Stimulated activated effector memory CD8-positive, alpha-beta T cell treated with anti-CD3 and anti-CD28 coated beads, Interleukin-12 subunit alpha, Interleukin-12 subunit beta, amount 100 ng/mL, for 72 hours (primary cell): Measurements from ENCODE around the gene DCST1.

Experiments
- ATAC-seq: fragments of 150-1000 bp; cut with Tn5 transposase; 2 replicates; pipeline ENCODE4 v1.10.0; 2021
- DNase-seq, 2 donors: peaks; one replicate each; pipeline ENCODE4 v3.0.0; 2021 to 2022; ENCODE audit warnings: low spot score in 2 of 2
- H3K27ac Mint-ChIP-seq: one replicate; pipeline ENCODE4 v1.8.0; 2022; ENCODE audit warnings: mild to moderate bottlenecking, mixed read lengths
- H3K36me3 Mint-ChIP-seq: one replicate; pipeline ENCODE4 v1.8.0; 2022; ENCODE audit warnings: mild to moderate bottlenecking, mixed read lengths
- H3K4me1 Mint-ChIP-seq: one replicate; pipeline ENCODE4 v1.8.0; 2022; ENCODE audit warnings: mixed read lengths
- H3K4me3 Mint-ChIP-seq: one replicate; pipeline ENCODE4 v1.8.0; 2022; ENCODE audit warnings: mild to moderate bottlenecking, mixed read lengths
- H3K9me3 Mint-ChIP-seq: one replicate; pipeline ENCODE4 v1.8.0; 2022; ENCODE audit warnings: mixed read lengths

DCST1 gene

DNA sequence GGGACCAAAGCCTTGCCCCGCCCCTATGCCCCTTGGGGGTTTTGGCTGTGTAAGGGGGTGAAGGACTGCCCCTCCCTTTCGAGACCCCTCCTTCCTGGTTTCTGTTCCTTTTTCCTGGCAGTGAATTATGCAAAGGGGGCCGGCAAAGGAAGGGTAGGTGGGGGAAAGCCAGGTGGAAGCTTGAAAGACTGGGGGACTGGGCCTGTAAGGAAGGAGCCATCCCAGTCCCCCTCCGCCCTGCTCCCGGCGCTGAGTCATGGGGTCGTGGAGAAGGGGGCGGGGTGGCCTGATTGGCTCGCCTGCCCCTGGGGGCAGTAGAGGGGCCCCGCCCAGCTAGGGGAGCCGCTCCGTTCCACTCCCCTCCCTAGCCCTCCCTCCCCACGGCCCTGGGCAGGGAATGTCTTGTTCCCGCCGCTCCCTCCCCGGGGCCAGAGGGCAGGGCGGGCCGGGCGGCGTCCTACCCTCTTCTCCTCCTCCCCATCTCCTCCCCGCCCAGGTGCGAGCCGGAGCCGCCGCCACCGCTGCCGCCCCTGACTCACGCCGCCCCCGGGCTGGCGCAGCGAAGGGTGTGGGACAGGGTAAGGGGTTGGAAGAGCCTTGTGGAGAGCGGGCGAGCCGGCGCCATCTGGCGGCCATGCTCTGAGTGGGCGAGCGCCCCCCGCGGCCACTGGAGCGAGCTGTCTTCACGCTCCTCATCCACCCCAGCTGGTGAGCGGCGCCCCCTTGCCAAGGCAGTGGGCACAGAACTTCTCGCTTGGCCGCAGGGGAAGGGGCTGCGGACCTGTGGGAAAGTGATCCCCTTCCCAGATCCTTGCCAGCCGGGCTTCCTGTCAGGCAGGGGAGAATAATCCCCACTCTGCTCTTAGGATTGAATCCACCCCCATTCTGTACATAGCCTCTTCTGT is 16.3 kb upstream of the DCST1 start:
- Mint-ChIP-seq H3K4me1 (peaks cover 54% of the 10 kb centered on the region), H3K9me3 (no peaks in the 10 kb centered on the region), H3K36me3 (peaks cover 64% of the 10 kb centered on the region), H3K27ac (peak overlapping the region; percentile 78), H3K4me3 (peak overlapping the region; percentile 52)
- DNase-seq = peak; percentile 81 to 93
- peak; percentile 95 for ATAC-seq

DNA sequence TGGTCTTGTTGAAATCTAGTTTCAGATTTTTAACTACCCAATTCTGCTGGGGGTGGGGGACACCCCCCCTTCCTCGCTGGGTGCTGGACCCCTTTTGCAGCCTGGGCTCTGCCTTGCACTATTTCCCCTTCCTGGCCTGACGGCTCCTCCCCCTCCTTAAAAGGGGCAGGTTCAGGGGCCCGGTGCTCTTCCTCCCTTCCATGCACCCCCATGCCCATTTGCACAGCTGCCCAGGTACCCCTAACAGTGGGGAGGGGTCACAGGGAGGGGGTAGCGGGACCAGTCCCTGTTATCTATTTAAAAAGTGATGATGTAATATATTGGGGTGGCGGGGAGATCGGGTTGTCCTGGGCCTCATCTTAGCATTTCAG is 15.7 kb upstream of the DCST1 start:
- peak; percentile 1 for ATAC-seq
- no peaks in the 10 kb centered on the region for H3K9me3 Mint-ChIP-seq
- no peak for DNase-seq
- peak overlapping the region; percentile 78 for H3K27ac Mint-ChIP-seq
- H3K36me3 Mint-ChIP-seq = peaks cover 67% of the 10 kb centered on the region
- peak overlapping the region; percentile 52 for H3K4me3 Mint-ChIP-seq
- peaks cover 51% of the 10 kb centered on the region for H3K4me1 Mint-ChIP-seq

DNA sequence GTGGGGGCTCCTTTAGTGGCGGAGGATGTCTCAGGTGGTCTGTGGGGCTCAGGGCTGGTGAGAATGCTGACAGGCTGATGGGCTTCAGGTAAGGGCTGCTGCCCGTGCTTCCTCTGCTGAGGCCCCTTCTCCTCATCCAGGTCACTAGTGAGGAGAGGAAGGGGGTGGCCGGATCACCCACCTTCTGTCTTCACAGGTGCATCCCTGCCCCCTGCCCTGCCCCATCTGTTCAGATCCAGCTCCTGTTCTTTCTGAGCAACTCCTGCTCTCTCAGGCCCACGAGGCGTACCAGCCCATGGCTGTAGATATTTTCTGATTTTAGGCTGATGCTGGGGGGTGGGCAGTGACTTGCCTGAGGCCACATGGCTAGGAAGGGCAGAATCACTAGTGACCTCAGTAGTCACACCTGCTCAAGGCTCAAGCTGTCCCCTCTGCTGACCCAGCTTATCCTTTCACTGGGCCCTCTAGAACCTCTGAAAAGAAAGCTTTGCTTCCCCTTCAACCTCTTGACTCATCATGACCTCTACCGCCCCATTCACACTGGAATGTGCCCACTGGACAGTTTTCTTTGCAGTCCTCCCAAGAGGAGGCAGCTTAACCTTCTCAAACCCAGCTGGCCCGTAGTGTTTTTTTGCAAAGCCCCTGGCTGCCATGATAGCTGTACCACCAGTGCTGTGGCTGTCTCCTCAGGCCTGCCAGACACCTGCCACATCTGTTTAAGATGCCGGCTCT is 14.8 kb upstream of the DCST1 start:
- Mint-ChIP-seq H3K9me3 (no peaks in the 10 kb centered on the region), H3K4me3 (no peak overlapping the region), H3K36me3 (peaks cover 63% of the 10 kb centered on the region), H3K4me1 (peaks cover 43% of the 10 kb centered on the region), H3K27ac (peak overlapping the region; percentile 65)
- DNase-seq (no peak), ATAC-seq (no peak)

DNA sequence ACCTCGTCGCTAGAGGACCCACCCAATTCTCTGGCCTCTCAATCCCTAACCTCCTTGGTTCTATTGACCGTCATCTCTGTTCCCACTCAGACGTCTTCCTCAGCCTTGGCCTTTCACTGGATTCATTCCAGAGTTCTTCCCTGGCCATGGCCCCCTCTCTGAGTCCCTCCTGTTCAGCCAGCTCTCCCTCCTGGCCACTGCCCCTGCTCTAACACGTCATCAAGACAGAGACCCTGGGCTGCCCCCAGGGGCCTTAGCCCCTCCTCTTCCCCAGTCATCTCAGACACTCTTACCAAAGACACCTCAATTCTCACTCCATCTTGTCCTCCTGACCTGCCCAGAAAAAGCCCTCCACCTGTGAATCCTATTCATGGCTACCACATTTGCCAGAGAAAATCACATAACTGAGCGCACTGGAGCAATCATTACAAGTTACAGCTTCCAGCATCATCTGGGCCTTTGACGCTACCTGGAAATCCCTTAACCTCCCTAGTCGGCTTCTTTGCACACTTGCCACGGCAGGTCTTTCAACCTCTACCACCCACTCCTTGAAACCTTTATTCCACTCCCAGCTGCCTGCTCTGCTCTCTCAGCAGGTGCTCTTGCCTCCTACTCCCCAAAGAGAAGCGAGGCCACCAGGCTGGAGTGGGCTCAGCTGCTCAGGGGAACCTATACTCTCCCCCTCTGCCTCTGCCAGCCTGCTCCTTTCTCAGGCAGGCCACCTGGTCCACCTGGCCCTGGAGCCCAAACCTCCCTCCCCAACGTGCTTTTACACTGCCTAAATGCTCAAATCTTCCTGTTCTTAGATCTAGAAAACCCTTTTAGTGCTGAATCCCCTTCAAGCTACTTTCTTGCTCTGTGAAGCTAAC is 14.0 kb upstream of the DCST1 start:
- H3K4me1 Mint-ChIP-seq = peaks cover 40% of the 10 kb centered on the region
- H3K27ac Mint-ChIP-seq = peak overlapping the region; percentile 65

DNA sequence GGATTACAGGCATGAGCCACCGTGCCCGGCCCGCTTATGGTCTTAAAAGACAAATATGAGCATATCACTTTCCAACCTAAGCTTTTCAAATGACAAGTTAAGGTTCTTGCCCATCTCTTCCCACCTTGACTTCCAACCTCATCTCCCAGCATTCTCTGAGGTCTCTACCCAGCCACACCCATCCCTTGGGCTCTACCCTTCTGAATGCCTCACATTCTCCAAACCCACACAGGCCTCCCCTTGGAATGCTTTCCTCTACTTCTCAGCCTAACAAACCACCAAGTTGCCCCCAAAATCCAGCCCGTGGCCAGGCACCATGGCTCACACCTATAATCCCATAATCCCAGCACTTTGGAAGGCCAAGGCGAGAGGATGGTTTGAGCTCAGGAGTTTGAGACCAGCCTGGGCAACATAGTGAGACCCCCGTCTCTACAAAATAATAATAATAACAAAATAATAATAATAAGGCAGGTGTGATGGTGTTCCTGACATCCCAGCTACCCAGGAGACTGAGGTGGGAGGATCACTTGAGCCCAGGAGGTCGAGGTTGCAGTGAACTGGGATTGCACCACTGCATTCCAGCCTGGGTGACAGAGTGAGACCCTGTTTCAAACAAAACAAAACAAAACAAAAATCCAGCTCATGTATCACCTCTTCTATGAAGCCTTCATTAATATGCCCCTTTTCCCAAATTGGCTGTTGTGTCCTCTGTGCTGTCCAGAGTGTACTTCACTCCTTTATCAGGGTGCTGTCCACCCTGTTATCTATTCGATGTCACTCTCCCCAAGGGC is 11.3 kb upstream of the DCST1 start:
- ATAC-seq = no peak
- peaks cover 24% of the 10 kb centered on the region for H3K4me1 Mint-ChIP-seq
- no peak for DNase-seq
- no peaks in the 10 kb centered on the region for H3K9me3 Mint-ChIP-seq
- H3K27ac Mint-ChIP-seq = peak overlapping the region; percentile 15
- H3K36me3 Mint-ChIP-seq = peaks cover 31% of the 10 kb centered on the region
- H3K4me3 Mint-ChIP-seq = no peak overlapping the region

More for the DNA sequence above, 14.0 kb upstream of the DCST1 start:
- H3K36me3 Mint-ChIP-seq = peaks cover 57% of the 10 kb centered on the region
- ATAC-seq = no peak
- no peak for DNase-seq
- H3K9me3 Mint-ChIP-seq = no peaks in the 10 kb centered on the region
- no peak overlapping the region for H3K4me3 Mint-ChIP-seq

DNA sequence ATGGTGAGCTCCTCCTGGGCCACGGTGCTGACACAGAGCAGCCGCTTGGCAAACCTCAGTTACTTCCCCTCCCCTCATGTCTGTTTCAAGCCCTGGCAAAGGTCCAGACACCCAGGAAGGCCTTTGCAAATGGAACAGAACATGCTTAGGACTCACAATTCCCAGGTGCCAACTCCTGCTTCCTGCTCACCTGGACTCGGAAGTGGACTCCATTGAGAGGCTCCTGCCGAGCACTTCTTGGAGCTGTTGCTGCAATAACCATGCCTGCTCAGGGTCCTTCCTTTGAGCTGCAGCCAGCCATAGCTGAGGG is 10.7 kb upstream of the DCST1 start:
- Mint-ChIP-seq H3K27ac (no peak overlapping the region), H3K9me3 (no peaks in the 10 kb centered on the region), H3K4me1 (peaks cover 20% of the 10 kb centered on the region), H3K36me3 (peaks cover 31% of the 10 kb centered on the region), H3K4me3 (no peak overlapping the region)
- ATAC-seq (no peak), DNase-seq (no peak)

DNA sequence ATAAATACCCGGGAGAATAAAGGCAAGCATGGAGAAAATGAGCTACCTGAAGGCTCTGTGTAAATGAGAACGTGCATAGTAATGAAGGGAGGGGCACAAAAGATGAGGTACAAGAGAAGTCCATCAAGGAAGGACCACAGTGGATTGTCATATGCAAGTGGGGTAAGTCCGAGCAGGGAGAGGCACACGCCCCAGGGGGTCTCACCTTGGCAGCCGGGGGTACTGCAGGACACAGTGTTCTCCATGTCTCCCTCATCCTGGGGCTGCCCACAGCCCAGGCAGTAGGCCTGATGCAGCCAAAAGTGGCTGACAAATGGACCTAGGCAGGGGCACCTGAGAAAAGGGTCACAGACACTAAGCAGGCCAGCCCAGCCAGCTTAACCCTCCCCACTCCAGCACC is 10.0 kb upstream of the DCST1 start:
- no peak for DNase-seq
- no peaks in the 10 kb centered on the region for H3K9me3 Mint-ChIP-seq
- peaks cover 15% of the 10 kb centered on the region for H3K4me1 Mint-ChIP-seq
- H3K27ac Mint-ChIP-seq = no peak overlapping the region
- H3K36me3 Mint-ChIP-seq = peaks cover 29% of the 10 kb centered on the region
- no peak for ATAC-seq
- H3K4me3 Mint-ChIP-seq = no peak overlapping the region

DNA sequence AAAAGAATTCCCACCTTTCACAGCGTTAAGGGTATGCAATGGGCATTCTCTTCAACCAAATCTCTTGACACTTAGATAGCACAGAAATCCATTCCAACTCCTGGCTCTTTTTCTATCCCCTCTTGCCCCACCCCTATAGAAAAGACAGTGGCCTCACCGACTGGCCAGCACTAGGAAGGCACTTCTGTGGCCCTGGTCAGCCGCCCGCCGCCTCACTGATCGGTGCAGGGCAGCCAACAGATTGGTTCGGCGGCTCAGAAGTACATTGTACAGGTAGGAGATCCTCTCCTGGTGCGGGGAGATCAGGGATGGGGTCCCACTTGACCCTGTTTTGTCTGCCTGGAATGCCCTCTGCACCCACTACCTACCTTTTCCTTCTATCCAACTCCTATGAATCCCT is 9.3 kb upstream of the DCST1 start:
- Mint-ChIP-seq H3K27ac (no peak overlapping the region), H3K4me3 (no peak overlapping the region), H3K9me3 (no peaks in the 10 kb centered on the region), H3K36me3 (peaks cover 22% of the 10 kb centered on the region), H3K4me1 (peaks cover 8% of the 10 kb centered on the region)
- DNase-seq (no peak), ATAC-seq (no peak)

DNA sequence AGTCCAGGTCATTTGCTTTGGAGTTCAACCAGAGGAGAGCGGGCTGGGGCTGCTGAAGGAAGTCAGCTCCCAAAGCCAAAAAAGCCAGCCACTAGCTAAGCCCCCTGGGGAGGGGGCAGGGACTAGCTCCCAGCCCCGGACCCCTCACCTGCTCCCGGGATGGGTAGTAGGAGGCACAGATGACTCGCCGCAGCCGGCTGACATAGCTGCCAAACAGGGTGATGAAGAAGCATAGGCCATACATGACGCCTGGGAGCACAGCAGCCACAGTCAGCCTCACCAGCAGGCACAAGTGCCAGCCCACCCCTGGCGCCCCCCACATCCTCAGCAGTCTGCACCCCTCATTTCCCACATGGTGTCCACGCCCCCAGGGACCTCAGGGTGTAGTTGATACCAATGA is 7.5 kb upstream of the DCST1 start:
- no peaks in the 10 kb centered on the region for H3K4me1 Mint-ChIP-seq
- no peak overlapping the region for H3K27ac Mint-ChIP-seq
- DNase-seq (no peak), ATAC-seq (no peak)
- no peaks in the 10 kb centered on the region for H3K9me3 Mint-ChIP-seq
- H3K36me3 Mint-ChIP-seq = peaks cover 5% of the 10 kb centered on the region
- no peak overlapping the region for H3K4me3 Mint-ChIP-seq

DNA sequence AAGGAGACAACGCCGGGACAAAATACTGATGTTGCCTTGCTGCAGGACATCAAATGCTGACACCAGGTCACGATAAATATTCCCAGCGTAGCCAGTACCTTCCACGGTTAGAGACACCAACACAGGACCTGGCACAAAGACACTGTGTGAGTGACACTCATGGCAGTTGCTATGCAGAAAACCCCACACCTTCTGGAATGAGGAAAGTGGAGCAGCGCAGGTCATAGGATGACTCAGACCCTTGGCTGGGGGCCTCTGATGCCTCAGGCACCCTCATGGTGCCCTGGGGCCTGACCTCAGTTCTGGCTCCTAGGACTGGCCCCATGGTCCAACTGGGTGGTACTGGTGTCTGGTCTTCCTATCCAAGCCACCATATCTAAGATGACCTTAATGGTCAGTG is 7.0 kb upstream of the DCST1 start:
- peak; percentile 62 for ATAC-seq
- peaks cover 5% of the 10 kb centered on the region for H3K36me3 Mint-ChIP-seq
- H3K9me3 Mint-ChIP-seq = no peaks in the 10 kb centered on the region
- no peak overlapping the region for H3K27ac Mint-ChIP-seq
- no peaks in the 10 kb centered on the region for H3K4me1 Mint-ChIP-seq
- DNase-seq = no peak
- no peak overlapping the region for H3K4me3 Mint-ChIP-seq

DNA sequence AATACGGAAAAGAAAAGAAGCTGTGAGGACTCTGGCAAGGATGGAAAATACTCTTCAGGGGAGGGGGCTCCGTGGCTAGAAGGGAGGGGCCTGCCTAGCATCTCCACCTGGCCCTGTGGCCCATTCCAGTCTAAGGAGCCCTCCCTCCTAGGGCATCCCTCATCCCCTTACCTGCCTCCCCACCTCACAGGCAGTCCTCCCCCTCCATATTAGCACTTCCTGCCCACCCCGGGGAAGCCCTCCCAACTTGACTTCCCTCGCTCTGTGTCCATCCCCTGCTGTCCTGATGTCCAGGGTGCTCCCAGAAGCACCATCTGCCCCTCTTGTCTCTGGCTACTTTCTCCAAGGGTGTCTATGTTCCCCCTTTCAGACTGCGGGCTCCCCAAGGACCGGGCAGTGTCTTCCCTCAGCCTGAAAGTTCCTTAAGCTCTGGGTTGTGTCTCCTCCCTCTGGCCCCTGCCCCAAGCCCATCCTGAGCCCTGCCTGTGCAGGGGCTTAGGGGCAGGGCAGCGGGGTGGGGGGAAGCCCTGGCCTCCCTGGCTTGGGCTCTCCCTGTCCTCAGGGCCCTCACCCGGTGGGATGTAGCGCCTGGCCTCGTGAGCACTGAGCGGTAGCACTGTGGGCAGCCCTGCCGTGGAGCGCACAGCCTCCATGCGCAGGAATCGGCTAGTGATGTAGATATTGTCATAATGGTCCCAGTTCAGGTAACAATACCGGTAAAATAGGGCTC is 3.9 kb upstream of the DCST1 start:
- peak overlapping the region; percentile 29 for H3K27ac Mint-ChIP-seq
- no peaks in the 10 kb centered on the region for H3K4me1 Mint-ChIP-seq
- no peaks in the 10 kb centered on the region for H3K9me3 Mint-ChIP-seq
- H3K36me3 Mint-ChIP-seq = no peaks in the 10 kb centered on the region
- DNase-seq (no peak), ATAC-seq (no peak)
- no peak overlapping the region for H3K4me3 Mint-ChIP-seq

DNA sequence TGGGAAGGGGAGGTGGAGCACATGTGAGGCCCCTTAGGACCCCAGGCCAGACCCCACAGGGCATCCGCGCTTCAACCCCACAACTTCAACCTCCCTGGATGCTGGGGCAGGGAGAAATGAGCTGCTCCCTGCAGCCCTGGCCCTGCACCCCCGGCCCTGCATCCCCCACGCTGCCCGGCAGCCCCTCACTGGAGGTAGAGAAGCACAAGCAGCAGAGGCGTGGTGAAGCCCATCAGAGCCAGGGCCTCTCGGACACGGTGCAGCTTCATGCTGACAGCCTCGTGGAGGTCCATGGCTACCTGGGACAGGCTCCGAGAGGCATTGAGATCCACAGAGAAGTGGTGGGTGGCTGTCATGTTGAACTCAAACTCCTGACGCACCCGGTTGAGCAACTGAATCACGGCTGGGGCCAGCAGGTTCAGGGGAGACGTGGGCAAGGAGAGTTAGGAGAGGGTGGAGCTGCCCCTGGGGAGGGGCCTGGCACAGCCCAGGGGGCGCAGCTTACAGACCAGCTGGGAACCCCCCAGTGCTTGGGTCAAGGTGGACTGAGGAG is 3.3 kb upstream of the DCST1 start:
- ATAC-seq (no peak), DNase-seq (no peak)
- Mint-ChIP-seq H3K27ac (no peak overlapping the region), H3K9me3 (no peaks in the 10 kb centered on the region), H3K4me3 (no peak overlapping the region), H3K36me3 (no peaks in the 10 kb centered on the region), H3K4me1 (no peaks in the 10 kb centered on the region)

DNA sequence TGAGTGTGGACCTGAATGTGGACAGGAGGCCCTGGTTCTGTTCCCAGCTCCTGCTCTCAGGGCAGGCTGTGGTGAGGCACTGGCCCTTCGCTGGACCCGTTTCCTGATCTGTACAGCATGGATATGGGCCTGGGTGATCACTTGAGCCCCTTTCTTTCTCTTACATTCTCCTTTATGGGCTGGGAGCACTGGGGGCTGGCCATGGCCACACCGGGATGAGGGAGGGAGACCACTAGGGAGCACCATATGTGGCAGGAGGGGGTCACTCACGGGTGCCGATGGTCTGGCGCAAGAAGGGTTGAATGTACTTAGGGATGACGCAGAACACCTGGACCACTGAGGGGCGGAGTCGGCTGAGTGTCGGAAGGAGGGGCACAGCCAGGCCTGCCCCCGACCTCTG is 2.7 kb upstream of the DCST1 start:
- H3K4me1 Mint-ChIP-seq = no peaks in the 10 kb centered on the region
- H3K9me3 Mint-ChIP-seq = no peaks in the 10 kb centered on the region
- H3K36me3 Mint-ChIP-seq = no peaks in the 10 kb centered on the region
- DNase-seq (no peak), ATAC-seq (no peak)
- no peak overlapping the region for H3K27ac Mint-ChIP-seq
- no peak overlapping the region for H3K4me3 Mint-ChIP-seq

DNA sequence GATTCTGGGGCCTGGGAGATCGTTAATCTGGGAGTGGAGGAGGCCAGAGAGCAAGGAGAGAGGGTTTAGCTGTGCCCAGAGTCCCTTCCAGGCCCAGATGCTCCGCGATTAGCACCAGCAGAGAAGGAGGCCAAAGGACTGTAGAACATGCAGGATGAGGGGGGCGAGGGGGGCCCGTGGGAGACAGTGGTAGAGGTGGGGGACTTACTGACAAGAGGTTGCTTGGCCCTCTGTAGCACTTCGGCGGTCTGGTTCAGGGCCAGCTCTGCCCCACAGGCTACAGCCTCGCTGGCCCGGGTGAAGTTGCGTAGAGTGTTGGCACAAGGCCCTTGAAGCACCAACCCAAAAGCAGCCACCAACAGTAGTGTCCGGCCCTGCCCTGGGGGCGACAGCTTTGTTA is 738 bp upstream of the DCST1 start:
- DNase-seq (no peak), ATAC-seq (no peak)
- no peaks in the 10 kb centered on the region for H3K36me3 Mint-ChIP-seq
- no peaks in the 10 kb centered on the region for H3K9me3 Mint-ChIP-seq
- no peaks in the 10 kb centered on the region for H3K4me1 Mint-ChIP-seq
- no peak overlapping the region for H3K4me3 Mint-ChIP-seq
- peak overlapping the region; percentile 54 for H3K27ac Mint-ChIP-seq
